ENCODE data around the gene NEFH.
A peak's percentile ranks its signal among the peaks of the same experiment; 100 is the strongest.

NEFH gene

DNA sequence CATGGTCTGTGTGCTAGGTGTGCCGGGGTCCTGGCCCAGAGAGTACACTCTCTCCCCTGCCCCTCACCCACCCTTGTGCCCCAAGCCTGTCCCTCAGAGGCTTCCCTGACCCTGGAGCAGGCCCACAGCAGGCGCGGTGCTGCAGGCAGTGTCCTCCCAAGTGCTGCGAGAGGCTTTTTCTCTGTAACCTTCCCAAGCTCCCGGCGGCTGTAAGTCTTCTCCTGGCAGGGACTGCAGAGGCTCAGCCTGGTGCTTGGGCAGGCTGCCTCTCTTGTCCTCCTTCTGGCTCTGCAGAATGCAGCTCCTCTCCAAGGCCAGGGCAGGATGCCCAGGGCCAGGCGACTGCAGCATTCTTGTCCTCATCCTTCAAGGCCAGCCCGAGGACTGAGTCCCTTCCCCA, 25.7 kb upstream of the NEFH start:
- no peaks in the 10 kb centered on the region for H3K4me1 Mint-ChIP-seq (ENCODE audit: low read depth)
- no peaks in the 10 kb centered on the region for H3K36me3 Mint-ChIP-seq (ENCODE audit: low read depth)
- no peaks in the 10 kb centered on the region for H3K27me3 Mint-ChIP-seq (ENCODE audit: low read depth)
- no peak overlapping the region for H3K4me3 Mint-ChIP-seq
- H3K9me3 Mint-ChIP-seq, result no peaks in the 10 kb centered on the region
- no peak overlapping the region for H3K27ac Mint-ChIP-seq

DNA sequence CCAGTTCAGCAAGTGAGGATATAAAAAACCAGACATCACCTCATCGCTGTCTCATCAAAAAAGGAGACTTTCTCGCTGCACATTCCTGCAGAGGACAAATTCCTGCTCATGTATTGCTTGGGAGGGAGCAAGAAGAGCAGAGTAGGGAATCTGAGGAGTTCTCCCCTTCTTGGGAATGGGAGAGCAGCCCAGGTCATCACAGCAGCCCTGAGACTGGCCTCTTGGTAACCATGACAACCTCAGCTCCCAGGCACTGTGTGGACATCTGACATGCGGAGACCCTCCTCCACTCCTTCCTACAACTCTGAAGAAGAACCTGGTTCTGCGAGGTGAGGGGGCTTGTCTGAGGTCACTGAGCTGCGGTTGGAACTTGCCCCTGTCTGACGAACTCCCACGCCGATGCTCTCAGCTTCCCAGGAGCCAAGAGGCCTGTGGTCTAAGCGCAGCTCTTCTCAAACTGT, 23.8 kb upstream of the NEFH start:
- Mint-ChIP-seq H3K36me3 (ENCODE audit: low read depth) (no peaks in the 10 kb centered on the region), H3K4me3 (no peak overlapping the region), H3K27ac (no peak overlapping the region), H3K27me3 (ENCODE audit: low read depth) (no peaks in the 10 kb centered on the region), H3K9me3 (no peaks in the 10 kb centered on the region), H3K4me1 (ENCODE audit: low read depth) (no peaks in the 10 kb centered on the region)

DNA sequence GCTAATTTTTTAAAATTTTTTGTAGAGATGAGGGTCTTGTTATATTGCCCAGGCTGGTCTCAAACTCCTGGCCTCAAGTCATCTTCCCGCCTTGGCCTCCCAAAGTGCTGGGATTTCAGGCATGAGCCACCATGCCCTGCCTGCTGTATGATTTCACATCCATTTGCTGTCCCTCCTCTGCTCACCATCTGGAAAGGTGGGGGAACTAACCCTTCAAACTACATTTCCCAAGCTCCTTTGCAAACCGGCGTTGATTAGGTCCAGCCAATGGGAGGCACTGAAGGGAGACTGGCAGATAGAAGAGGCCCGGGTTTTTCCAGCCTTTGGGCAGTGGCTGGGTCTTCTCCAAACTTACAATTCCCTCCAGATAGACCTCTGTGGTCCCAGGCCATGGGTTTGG, 22.3 kb upstream of the NEFH start:
- no peaks in the 10 kb centered on the region for H3K27me3 Mint-ChIP-seq (ENCODE audit: low read depth)
- H3K27ac Mint-ChIP-seq, result no peak overlapping the region
- H3K36me3 Mint-ChIP-seq (ENCODE audit: low read depth), result no peaks in the 10 kb centered on the region
- H3K4me1 Mint-ChIP-seq (ENCODE audit: low read depth), result no peaks in the 10 kb centered on the region
- no peak overlapping the region for H3K4me3 Mint-ChIP-seq
- no peaks in the 10 kb centered on the region for H3K9me3 Mint-ChIP-seq

DNA sequence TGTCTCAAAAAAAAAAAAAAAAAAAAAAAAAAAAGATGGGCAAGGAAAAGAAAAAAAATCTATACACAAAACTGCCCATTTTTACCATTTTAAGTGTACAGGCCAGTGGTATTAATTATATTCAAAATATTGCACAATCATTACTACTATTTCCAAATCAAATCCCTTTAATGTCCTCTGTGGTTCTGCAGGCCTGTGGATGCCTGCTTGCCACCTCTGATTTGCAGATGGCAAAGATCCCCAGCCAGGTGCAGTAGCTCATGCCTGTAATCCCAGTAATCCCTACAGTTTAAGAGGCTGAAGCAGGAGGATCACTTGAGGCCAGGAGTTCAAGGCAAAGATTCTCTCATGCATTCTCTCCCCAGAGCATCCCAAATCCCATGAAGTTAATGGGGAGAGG, 21.5 kb upstream of the NEFH start:
- Mint-ChIP-seq H3K36me3 (ENCODE audit: low read depth) (no peaks in the 10 kb centered on the region), H3K27me3 (ENCODE audit: low read depth) (no peaks in the 10 kb centered on the region), H3K9me3 (no peaks in the 10 kb centered on the region), H3K27ac (no peak overlapping the region), H3K4me1 (ENCODE audit: low read depth) (no peaks in the 10 kb centered on the region), H3K4me3 (no peak overlapping the region)

DNA sequence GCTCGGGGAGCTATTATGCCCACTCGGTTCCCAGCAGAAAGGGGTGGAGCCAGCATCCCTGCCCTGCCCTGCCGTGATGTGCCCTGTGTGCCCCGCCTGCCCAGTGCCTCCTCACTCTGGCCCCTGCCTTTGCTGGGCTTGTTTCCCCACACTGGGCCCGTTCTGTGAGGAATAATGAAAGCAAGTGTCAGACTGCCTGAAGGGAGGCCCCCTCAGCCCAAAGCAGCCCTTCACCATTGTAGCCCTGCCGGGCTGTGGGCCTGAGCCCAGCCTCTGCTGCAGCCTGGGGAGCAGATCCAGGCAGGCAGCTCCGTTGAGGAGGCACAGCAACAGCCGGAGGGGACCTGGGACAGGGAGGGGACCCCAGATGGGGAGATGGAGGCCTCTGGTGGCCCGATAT, 20.2 kb upstream of the NEFH start:
- Mint-ChIP-seq H3K4me3 (no peak overlapping the region), H3K27me3 (ENCODE audit: low read depth) (no peaks in the 10 kb centered on the region), H3K36me3 (ENCODE audit: low read depth) (no peaks in the 10 kb centered on the region), H3K4me1 (ENCODE audit: low read depth) (no peaks in the 10 kb centered on the region), H3K9me3 (no peaks in the 10 kb centered on the region), H3K27ac (no peak overlapping the region)

DNA sequence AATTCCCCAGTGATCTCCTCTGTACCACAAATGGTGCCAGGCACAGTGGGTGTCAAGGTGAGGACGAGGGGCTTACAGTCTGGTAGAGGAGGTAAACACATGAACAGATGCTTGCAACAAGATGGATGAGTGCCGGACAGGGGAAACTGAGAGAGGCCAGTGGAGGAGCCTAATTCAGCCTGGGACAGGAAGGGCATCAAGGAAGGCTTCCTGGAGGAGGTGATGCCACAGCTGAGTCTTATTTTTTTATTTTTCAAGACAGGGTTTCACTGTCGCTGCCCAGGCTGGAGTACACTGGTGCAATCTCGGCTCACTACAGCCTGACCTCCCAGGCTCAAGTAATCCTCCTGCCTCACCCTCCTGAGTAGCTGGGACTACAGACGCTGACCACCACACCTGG, 18.8 kb upstream of the NEFH start:
- Mint-ChIP-seq H3K27ac (no peak overlapping the region), H3K36me3 (ENCODE audit: low read depth) (no peaks in the 10 kb centered on the region), H3K9me3 (no peaks in the 10 kb centered on the region), H3K27me3 (ENCODE audit: low read depth) (no peaks in the 10 kb centered on the region), H3K4me3 (no peak overlapping the region), H3K4me1 (ENCODE audit: low read depth) (no peaks in the 10 kb centered on the region)

DNA sequence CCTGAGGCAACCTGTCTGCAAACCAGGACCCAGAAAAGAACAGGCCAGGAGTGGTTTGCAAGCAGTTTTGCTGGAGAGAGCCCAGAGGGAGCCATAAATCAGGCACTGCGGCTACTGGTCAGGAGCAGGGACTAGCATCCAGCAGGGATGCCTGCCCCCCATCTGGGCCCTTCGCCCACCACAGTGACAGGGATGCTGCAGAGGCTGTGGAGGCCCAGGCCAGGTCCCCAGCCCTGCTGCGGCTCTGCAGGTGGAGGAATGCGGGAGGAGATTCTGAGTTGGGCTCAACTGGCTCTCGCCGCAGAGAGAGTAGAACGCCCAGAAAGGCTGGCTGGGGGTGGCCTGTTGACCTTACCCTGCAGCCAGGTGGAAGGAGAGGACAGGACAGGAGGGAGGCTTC, 16.4 kb upstream of the NEFH start:
- Mint-ChIP-seq H3K4me1 (ENCODE audit: low read depth) (no peaks in the 10 kb centered on the region), H3K36me3 (ENCODE audit: low read depth) (no peaks in the 10 kb centered on the region), H3K9me3 (no peaks in the 10 kb centered on the region), H3K27me3 (ENCODE audit: low read depth) (peaks cover 5% of the 10 kb centered on the region), H3K27ac (no peak overlapping the region), H3K4me3 (no peak overlapping the region)

DNA sequence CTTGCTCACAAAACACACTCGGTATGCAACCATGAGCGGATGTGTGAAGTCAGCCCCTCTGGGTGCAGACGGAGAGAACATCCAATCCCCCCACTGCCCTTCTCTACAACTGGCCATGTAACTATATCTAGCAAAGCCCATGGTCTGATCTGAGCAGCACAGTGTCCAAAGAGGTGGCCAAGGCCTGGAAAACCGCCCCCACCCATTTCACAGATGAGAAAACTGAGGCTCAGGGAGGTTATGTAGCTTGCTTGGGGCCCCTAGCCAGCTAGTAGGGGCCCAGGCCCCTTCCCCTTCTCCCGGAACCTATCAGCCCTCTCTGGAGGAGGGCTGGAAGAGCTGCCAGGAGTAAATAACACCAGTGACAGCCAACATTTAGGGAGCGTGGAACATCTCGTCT, 15.4 kb upstream of the NEFH start:
- H3K4me1 Mint-ChIP-seq (ENCODE audit: low read depth), result no peaks in the 10 kb centered on the region
- H3K9me3 Mint-ChIP-seq, result no peaks in the 10 kb centered on the region
- H3K27ac Mint-ChIP-seq, result no peak overlapping the region
- peaks cover 13% of the 10 kb centered on the region for H3K27me3 Mint-ChIP-seq (ENCODE audit: low read depth)
- H3K4me3 Mint-ChIP-seq, result no peak overlapping the region
- H3K36me3 Mint-ChIP-seq (ENCODE audit: low read depth), result no peaks in the 10 kb centered on the region

DNA sequence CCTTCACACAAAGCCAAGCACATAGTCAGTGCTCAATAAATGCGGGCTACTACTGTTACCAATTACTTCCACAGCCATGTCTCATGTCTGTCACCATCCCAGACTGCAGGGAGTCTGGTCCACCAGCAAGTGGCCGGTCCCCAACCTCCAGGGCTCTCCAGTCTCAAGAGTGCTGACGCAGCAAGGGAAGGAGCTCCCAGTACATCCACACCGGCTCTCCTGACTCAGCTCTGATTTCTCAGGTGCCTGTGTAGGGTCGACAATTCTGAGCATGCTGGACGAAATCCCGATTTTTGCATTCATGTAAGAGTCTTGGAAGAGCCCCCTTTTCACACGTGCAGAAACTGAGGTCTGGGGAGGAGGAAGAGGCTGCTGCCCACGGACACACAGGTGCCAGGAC, 10.3 kb upstream of the NEFH start:
- Mint-ChIP-seq H3K9me3 (no peaks in the 10 kb centered on the region), H3K36me3 (ENCODE audit: low read depth) (no peaks in the 10 kb centered on the region), H3K4me3 (peak overlapping the region; percentile 56), H3K27me3 (ENCODE audit: low read depth) (peaks cover 22% of the 10 kb centered on the region), H3K4me1 (ENCODE audit: low read depth) (peaks cover 3% of the 10 kb centered on the region), H3K27ac (no peak overlapping the region)

DNA sequence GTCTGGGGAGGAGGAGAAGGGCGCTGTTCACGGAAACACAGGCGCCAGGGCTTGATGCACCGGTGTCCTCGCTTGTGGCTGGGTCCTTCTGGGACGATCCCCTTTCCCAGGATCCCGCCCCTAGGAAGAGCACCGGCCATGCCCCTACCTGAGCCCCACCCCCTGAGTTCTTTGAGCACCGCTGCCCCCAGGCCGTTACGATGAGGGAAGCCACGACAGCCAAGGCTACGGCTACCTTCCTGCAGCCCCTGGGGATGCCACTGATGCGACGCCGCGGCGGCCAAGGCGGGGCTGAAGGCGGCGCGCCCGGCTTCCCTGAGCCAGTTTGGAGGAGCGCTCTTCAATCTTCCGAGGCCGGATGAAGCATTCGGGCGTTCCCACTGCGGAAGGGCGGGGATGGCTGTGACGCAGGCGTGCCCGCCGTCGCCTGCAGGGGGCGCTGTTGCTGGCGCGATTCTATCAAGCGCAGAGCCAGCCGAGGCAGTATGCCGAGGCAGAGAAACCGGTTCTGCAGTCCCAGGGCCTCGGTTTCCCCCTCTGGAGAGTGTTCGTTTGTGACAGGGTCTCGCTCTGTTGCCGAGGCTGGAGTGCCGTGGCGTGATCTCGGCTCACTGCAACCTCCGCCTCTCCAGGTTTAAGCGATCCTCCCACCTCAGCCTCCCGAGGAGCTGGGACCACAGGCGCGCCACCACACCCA, 9.7 kb upstream of the NEFH start:
- peaks cover 23% of the 10 kb centered on the region for H3K27me3 Mint-ChIP-seq (ENCODE audit: low read depth)
- H3K4me3 Mint-ChIP-seq, result peak overlapping the region; percentile 56
- no peaks in the 10 kb centered on the region for H3K9me3 Mint-ChIP-seq
- H3K36me3 Mint-ChIP-seq (ENCODE audit: low read depth), result no peaks in the 10 kb centered on the region
- peaks cover 3% of the 10 kb centered on the region for H3K4me1 Mint-ChIP-seq (ENCODE audit: low read depth)
- H3K27ac Mint-ChIP-seq, result no peak overlapping the region

DNA sequence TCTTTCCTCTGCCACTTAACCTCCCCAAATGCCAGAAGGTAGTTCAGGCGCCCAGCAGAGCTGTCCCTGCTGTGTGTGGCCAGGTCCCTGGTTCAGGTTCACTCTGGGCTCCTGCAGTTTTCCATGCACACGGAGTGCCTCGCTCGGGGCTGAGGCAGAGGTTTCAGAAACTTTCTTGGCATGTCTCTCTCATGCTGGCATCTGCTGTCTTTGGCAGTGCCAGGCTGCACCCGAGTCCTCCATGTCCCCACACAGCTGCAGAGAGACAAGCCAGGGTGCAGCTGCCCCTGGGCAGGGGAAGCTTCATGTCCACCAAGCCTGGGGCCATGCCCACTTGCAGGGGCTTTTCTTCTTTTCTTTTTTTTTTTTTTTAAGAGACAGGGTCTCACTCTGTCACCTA, 7.0 kb upstream of the NEFH start:
- peaks cover 31% of the 10 kb centered on the region for H3K27me3 Mint-ChIP-seq (ENCODE audit: low read depth)
- no peak overlapping the region for H3K27ac Mint-ChIP-seq
- no peaks in the 10 kb centered on the region for H3K9me3 Mint-ChIP-seq
- H3K36me3 Mint-ChIP-seq (ENCODE audit: low read depth), result no peaks in the 10 kb centered on the region
- H3K4me1 Mint-ChIP-seq (ENCODE audit: low read depth), result peaks cover 3% of the 10 kb centered on the region
- H3K4me3 Mint-ChIP-seq, result no peak overlapping the region

DNA sequence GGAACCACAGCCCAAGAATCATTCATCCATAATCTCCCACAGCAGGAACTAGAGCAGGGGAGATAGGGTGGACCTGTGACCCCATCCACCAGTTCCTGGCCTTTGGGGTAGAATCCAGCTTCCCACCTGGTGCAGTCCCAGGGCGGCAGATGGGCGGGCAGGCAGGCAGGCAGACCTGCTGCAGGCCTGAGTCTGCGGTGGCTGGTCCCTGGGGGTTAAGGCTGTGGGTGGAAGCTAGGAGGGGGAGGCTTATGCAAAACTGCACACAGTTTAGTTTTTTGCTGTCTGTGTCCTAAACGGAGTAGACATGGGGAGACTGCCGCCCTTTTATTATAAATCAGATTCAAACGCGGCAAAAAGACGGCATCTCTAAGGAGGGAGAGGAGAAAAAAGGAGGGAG, 4.5 kb upstream of the NEFH start:
- Mint-ChIP-seq H3K4me3 (no peak overlapping the region), H3K9me3 (no peaks in the 10 kb centered on the region), H3K4me1 (ENCODE audit: low read depth) (peaks cover 8% of the 10 kb centered on the region), H3K27me3 (ENCODE audit: low read depth) (peaks cover 37% of the 10 kb centered on the region), H3K27ac (no peak overlapping the region), H3K36me3 (ENCODE audit: low read depth) (no peaks in the 10 kb centered on the region)

DNA sequence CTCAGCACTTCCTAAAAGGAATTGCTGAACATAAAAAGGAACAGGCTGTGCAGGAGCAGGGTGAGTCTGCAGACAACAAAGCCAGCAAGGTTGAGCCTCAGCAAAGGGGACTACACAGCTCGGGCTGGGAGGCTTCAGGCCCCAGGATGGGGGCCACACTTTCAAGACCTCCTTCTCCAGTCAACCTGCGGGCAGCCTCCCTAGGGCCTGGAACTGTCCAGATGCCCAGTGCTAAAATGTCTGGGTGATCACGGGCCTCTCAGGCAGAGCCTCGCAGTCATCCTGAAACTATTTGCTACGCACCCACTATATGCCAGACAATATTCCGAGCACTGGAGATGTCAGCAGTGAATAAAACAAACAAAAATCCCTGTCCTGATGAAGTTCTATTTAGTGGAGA, 3.9 kb upstream of the NEFH start:
- H3K36me3 Mint-ChIP-seq (ENCODE audit: low read depth), result peaks cover under 1% of the 10 kb centered on the region
- H3K27ac Mint-ChIP-seq, result no peak overlapping the region
- no peaks in the 10 kb centered on the region for H3K9me3 Mint-ChIP-seq
- peaks cover 37% of the 10 kb centered on the region for H3K27me3 Mint-ChIP-seq (ENCODE audit: low read depth)
- H3K4me1 Mint-ChIP-seq (ENCODE audit: low read depth), result peaks cover 8% of the 10 kb centered on the region
- H3K4me3 Mint-ChIP-seq, result no peak overlapping the region

DNA sequence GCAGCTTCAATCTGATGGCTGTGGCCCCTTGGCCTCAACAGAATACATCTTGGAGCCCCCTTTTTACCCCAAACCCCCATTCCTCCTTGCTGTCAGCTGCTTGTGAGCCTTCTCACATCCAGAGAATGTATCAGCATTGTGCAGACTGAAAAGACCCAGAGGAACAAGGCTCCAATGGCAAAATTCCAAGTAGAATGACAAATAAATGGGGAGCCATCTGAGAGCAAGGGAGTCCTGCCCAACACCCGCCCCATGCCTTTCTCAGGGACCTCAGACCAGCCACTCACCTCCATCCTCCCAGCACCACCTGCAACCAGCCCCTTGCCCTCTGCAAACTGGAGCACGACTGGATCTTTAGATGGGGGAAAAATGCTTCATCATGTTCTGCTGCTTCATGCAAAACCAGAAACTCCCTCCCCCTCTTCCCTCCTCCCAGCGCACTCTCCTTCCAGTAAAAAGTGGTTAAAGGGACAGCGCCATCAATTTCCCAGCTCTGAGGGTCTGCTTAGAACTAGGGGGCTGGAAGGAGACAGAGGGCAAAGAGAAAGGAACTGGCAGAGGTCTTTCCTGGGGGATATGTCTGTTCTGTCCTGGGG, 2.2 kb upstream of the NEFH start:
- Mint-ChIP-seq H3K27me3 (ENCODE audit: low read depth) (peaks cover 51% of the 10 kb centered on the region), H3K4me1 (ENCODE audit: low read depth) (peaks cover 12% of the 10 kb centered on the region), H3K27ac (no peak overlapping the region), H3K4me3 (no peak overlapping the region), H3K9me3 (no peaks in the 10 kb centered on the region), H3K36me3 (ENCODE audit: low read depth) (peaks cover 3% of the 10 kb centered on the region)

DNA sequence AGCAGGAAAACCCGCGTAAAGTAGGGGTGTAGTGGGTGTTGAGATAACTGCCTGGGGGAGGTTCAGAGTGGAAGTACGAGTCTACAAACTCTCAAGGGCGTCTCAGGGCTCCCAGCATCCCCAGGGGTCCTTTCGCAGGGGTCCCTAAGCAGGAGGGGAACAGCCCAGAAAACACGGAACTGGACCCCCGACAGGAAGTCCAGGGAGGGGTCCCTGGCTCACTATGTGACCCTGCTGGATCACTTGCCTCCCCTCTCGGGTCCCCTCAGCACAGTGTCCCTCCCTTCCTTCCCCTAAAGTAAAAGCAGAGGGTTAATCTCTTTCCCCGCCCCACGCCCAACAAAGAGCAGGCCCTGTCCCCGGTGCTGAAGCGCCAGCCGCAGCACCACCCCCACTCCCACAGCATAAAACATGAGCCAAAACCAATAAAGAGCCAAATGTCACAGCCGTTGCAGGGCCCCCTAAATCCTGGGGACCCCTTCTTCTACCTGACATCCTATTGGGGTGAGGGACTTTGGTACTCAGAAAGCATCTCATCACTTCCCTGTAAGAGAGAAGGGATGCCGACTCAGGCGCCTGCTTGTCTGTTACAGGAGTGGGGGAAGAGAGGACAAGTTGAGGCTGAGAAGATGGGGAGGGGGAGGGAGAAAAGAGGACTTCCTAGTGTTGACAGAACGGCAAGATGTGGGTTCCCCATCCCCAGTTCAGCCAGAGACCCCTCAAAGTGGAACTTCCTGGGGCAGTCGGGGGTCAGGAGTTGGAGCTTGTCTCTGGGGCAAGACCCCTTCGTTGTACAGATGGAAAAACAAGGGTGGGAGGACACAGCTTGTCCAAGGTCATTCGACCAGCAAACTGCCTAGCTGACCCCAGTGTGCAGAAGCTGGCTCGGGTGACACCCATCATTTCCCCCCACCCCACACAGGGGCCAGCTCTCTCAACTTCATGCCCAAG, 1.4 kb upstream of the NEFH start:
- peaks cover 51% of the 10 kb centered on the region for H3K27me3 Mint-ChIP-seq (ENCODE audit: low read depth)

More for the DNA sequence above, 1.4 kb upstream of the NEFH start:
- no peak overlapping the region for H3K4me3 Mint-ChIP-seq
- H3K27ac Mint-ChIP-seq, result no peak overlapping the region
- H3K36me3 Mint-ChIP-seq (ENCODE audit: low read depth), result peaks cover 3% of the 10 kb centered on the region
- H3K9me3 Mint-ChIP-seq, result no peaks in the 10 kb centered on the region
- peaks cover 12% of the 10 kb centered on the region for H3K4me1 Mint-ChIP-seq (ENCODE audit: low read depth)

Data from T-helper 1 cell treated with Interleukin-12 subunit alpha and Interleukin-12 subunit beta and Interleukin-4 antibody, amounts not matched to agents 30 μg/mL and 1 μg/mL, for 36 hours (primary cell).